ENCODE results near the gene HID1.

The HID1 gene

GRCh38 chr17:74901353-74902135, 71.0 kb downstream of the HID1 start:
- DNase-seq (ENCODE audit: low read depth in 2 of 3, low spot score in 1 of 3) = no peak

All from stimulated activated CD4-positive, alpha-beta T cell treated with anti-CD3 and anti-CD28 coated beads, Interleukin-12 subunit alpha, Interleukin-12 subunit beta, amount 100 ng/mL, for 48 hours (primary cell).